GM18508 (cell line): Measurements from ENCODE around the gene SLAIN1.

Experiments used
- ATAC-seq: cut with Tn5 transposase; IDR thresholded peaks from one replicate; pipeline ENCODE4 v1.9.1; 2021; ENCODE audit warnings: moderate number of reproducible peaks; ENCODE audit not compliant: insufficient read depth, unreplicated experiment

The SLAIN1 gene

DNA sequence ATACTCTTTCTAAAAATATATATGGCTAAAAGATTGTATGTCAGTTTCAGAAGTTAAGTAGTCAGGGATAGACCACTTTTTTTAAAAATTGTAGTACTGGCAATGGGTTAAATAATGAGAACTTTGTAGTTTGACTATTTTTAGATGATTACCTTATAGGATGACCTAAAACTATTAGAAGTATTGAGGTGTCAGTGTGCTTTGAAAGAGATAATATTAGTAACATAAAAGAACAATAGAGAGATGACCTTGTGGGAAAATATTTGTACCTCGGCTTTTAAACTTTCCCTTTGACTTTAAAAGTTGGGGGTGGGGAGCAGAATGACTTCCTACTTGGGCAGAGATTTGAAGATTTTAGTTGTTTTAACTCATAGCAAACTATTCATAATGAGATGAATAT lies 48.3 kb downstream of the SLAIN1 start:
- ATAC-seq = no peak

DNA sequence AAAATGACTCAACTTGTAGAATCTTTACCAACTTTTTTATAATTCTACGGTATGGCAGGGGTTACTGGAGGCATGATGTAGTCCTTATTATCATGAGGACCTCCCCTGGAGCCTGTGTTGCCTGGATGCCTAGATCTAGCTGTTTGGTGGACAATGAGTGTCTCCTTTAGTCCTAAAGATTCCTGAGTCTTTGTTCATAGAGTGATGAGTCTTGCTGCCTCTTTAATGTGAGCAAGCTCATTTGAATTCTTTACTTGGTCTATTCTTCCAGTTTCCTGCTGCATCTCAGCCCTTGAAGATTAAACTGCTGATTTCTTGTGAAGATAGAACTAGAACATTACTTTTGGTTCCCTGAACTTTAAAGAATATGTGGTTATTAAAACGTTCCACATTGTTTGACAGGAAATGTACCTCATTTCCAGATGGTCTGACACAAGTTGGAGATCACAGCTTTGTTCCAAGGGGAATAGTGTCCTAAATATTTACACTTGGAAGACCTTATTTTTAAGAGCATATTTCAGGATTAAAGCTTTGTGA lies 51.9 kb downstream of the SLAIN1 start:
- no peak for ATAC-seq

GRCh38 chr13:77751513-77752456 lies 54.3 kb downstream of the SLAIN1 start:
- peak; percentile 50 for ATAC-seq

DNA sequence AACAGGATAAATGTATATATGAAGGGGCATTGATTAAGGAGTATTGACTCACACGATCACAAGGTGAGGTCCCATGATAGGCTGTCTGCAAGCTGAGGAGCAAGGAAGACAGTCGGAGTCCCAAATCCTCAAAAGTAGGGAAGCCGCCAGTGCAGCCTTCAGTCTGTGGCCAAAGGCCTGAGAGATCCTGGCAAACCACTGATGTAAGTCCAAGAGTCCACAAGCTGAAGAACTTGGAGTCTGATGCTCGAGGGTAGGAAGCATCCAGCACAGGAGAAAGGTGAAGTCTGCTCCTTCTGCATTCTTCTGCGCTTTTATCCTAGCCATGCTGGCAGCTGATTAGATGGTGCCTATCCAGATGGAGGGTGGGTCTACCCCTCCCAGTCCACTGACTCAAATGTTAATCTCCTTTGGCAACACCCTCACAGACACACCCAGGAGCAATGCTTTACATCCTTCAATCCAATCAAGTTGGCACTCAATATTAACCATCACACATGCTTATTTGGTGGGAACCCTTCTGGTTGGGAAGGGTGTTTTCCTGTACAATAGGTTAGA lies 55.1 kb downstream of the SLAIN1 start:
- ATAC-seq = no peak

GRCh38 chr13:77760893-77761292 lies 63.4 kb downstream of the SLAIN1 start:
- ATAC-seq = no peak

- no peak for ATAC-seq
These were observed 69.9 kb downstream of the SLAIN1 start for GRCh38 chr13:77767413-77767812.

- no peak for ATAC-seq
These were observed 76.7 kb downstream of the SLAIN1 start for GRCh38 chr13:77774181-77774580.

GRCh38 chr13:77776704-77777103 lies 79.2 kb downstream of the SLAIN1 start:
- no peak for ATAC-seq

GRCh38 chr13:77779552-77780272 lies 82.2 kb downstream of the SLAIN1 start:
- peak; percentile 83 for ATAC-seq

GRCh38 chr13:77781808-77782207 lies 84.3 kb downstream of the SLAIN1 start:
- no peak for ATAC-seq

DNA sequence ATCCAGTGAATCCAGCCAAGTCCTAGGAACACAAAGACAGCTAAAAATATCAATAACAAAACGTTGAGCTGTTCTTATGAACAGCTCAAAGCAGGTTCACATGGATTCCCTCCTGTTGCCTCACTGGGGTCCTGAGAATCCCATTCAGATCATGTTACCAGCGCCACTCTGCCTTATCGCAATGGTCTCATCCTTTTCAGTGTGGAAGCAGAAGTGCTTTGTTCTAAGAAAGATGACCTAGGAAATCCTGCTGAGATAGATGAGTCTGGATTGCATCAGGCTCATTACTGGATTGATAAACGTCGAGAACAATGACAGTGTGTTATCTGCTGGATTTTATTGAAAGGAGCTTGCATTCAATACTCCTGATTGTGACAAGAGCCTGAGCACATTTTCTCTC lies 87.0 kb downstream of the SLAIN1 start:
- no peak for ATAC-seq

GRCh38 chr13:77786695-77787287 lies 89.3 kb downstream of the SLAIN1 start:
- ATAC-seq = no peak

- ATAC-seq = no peak
These were observed 91.9 kb downstream of the SLAIN1 start for GRCh38 chr13:77789376-77789775.

GRCh38 chr13:77800219-77800618 lies 102.7 kb downstream of the SLAIN1 start:
- no peak for ATAC-seq

DNA sequence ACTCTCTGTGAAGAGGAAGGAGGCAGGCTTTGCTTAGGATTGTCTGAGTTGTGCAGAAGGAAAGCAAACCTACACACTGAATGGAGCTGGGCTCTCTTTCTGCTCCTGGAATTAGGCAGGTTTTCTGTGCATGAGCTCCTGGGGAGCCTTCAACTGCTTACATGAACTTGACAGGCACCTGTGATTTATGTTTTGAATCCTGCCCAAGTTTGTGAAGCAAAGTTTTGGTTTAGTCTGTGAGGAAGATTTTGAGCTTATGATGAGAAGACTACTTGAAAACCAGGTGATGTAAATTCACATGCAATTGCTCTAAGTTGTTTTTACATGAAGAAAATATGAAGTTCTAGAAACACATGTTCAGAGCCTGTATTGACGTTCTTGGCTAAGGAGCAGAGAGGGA lies 109.0 kb downstream of the SLAIN1 start:
- ATAC-seq = no peak

- no peak for ATAC-seq
These were observed 110.1 kb downstream of the SLAIN1 start for GRCh38 chr13:77807431-77808135.

DNA sequence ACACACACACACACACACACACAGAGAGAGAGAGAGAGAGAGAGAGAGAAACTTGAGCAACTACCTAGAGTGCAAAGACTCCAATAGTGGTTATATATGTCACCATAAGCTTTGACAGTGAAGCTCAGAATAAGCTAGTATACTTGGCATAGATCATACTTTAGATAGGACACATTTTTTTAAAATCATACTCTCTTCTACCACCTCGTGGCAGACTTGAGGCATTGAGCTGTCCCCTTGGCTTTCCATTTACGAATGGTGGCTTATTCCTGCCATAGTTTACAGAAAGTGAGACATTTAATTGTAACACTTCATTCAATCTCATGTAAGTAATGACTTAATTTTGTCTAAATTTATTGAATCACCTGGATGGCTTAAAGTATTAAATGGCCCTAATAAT lies 112.9 kb downstream of the SLAIN1 start:
- no peak for ATAC-seq

- no peak for ATAC-seq
These were observed 113.4 kb downstream of the SLAIN1 start for GRCh38 chr13:77810878-77811277.

DNA sequence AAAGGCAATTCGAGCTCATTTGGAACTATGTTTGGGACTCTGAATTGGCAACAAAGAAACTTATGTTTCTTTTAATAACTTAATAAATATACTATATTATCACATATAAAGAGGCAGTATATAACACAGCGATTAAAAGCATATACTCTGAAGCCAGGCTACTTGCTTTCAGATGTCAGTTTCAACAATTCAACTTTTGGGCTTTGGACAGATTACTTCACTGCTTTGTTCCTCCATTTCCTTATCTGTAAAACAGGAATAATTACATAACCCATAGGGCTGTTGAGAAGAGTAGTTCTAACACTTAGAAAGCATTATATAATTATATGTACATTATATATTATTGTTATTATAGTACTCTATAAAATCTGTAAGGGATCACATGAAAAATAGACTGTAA lies 113.9 kb downstream of the SLAIN1 start:
- no peak for ATAC-seq

GRCh38 chr13:77811981-77812380 lies 114.5 kb downstream of the SLAIN1 start:
- ATAC-seq = no peak
